ENCODE results near the gene CBR1.

The CBR1 gene

GRCh38 chr21:36113647-36114428 is 44.0 kb downstream of the CBR1 start:
- no peak for DNase-seq

- no peak for DNase-seq
These were observed 45.4 kb downstream of the CBR1 start for GRCh38 chr21:36115138-36115730.

- no peak for DNase-seq
These were observed 47.5 kb downstream of the CBR1 start for GRCh38 chr21:36117286-36117741.

DNA sequence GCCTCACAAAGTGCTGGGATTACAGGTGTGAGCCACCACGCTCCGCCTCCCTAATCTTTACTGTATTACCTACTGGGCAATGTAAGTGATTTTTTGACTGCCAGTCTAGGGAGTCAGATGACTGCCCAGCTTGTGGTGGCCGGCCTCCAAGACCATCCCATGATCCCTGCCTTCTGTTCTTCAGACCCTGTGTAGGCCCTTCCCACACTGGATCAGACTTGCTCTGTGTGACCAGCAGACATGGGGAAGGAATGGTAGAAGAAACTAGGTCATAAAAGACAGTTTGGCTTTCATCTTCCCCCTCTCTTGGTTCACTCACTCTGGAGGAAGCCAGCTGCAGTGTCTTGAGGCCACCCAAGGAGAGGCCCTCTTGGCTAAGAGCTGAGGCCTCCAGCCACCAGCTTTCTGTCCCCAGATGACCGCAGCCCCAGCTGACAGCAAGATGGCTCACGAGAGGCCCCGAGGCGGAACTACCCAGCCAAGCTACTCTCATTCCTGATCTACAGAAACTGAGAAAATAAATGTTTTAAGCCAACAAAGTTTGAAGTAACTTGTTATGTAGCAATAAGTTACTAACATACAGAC is 50.6 kb downstream of the CBR1 start:
- DNase-seq = no peak
